T-helper 2 cell (primary cell): ENCODE data around the gene NOCT.
A peak's percentile ranks its signal among the peaks of the same experiment; 100 is the strongest.
"Not testable (repeated sequence)": the region's sequence is repeated elsewhere in the genome, so short reads cannot be mapped to it uniquely, and the experiment has no call there.

ENCODE experiments used
- DNase-seq, 5 experiments: peaks; one replicate each; pipeline versions ENCODE4 v3.0.0 to v3.0.0-alpha.2; 2012 to 2022

The NOCT gene

GRCh38 chr4:139053909-139054308 is 38.3 kb downstream of the NOCT start:
- DNase-seq = no peak

- DNase-seq = no peak
Measured at GRCh38 chr4:139054791-139055505, 39.4 kb downstream of the NOCT start.

- DNase-seq = not testable (repeated sequence)
Measured at GRCh38 chr4:139059026-139059425, 43.4 kb downstream of the NOCT start.

GRCh38 chr4:139060591-139060990 is 45.0 kb downstream of the NOCT start:
- DNase-seq = no peak

GRCh38 chr4:139076016-139076744 is 60.6 kb downstream of the NOCT start:
- no peak for DNase-seq

- DNase-seq = no peak
Measured at GRCh38 chr4:139077567-139078355, 62.2 kb downstream of the NOCT start.

GRCh38 chr4:139078926-139079325 is 63.3 kb downstream of the NOCT start:
- no peak for DNase-seq

GRCh38 chr4:139082750-139083606 is 67.4 kb downstream of the NOCT start:
- peak; percentile 74 to 99 (median 89) for DNase-seq

- DNase-seq = peak in 4 of 5 experiments; percentile 45 to 82 (median 68)
Measured at GRCh38 chr4:139083607-139083955, 68.0 kb downstream of the NOCT start.

GRCh38 chr4:139083956-139084803 is 68.6 kb downstream of the NOCT start:
- DNase-seq = peak; percentile 67 to 96 (median 75)

GRCh38 chr4:139084804-139085093 is 69.2 kb downstream of the NOCT start:
- DNase-seq = no peak

GRCh38 chr4:139085141-139085540 is 69.6 kb downstream of the NOCT start:
- peak in 2 of 5 experiments; percentile 2 to 45 for DNase-seq

- no peak for DNase-seq
Measured at GRCh38 chr4:139092271-139092670, 76.7 kb downstream of the NOCT start.
